ENCODE results near the gene LZIC. TPM values are rescaled to one million over a fixed set of nuclear protein-coding genes. Genes with fewer than 3 reads are reported as not detected.

Gene LZIC
- total RNA-seq, 1 donor from 2014 or later: 41.0 TPM

- no peak for DNase-seq (ENCODE audit: low read depth)
Measured at GRCh38 chr1:9886092-9886742, 57.0 kb downstream of the LZIC start.

GRCh38 chr1:9884805-9885204 lies 58.4 kb downstream of the LZIC start:
- no peak for DNase-seq (ENCODE audit: low read depth)

- DNase-seq (ENCODE audit: low read depth): no peak
Measured at GRCh38 chr1:9883585-9884449, 59.4 kb downstream of the LZIC start.

- no peak for DNase-seq (ENCODE audit: low read depth)
Measured at GRCh38 chr1:9882945-9883303, 60.3 kb downstream of the LZIC start.

GRCh38 chr1:9882296-9882944 lies 60.8 kb downstream of the LZIC start:
- no peak for DNase-seq (ENCODE audit: low read depth)

- peak; percentile 81 for DNase-seq (ENCODE audit: low read depth)
Measured at GRCh38 chr1:9881838-9882249, 61.3 kb downstream of the LZIC start.

Other genes with a start within 250 kb of the LZIC start
- 92.9 and 178 TPM in 2 replicates for gene CLSTN1, start 119.4 kb downstream of the LZIC start, total RNA-seq
- gene CTNNBIP1, start 33.1 kb downstream of the LZIC start, total RNA-seq: 26.9 and 77.6 TPM in 2 replicates
- gene NMNAT1, start 84 bp upstream of the LZIC start, total RNA-seq: 13.2 and 31.7 TPM in 2 replicates
- 0.25 and 9.7 TPM in 2 replicates for gene RBP7, start 53.8 kb upstream of the LZIC start, total RNA-seq
- gene UBE4B, start 89.6 kb upstream of the LZIC start, total RNA-seq: 17.7 and 45.8 TPM in 2 replicates

All from renal cortical epithelial cell (primary cell).